GM21526 (cell line): ENCODE results near the gene GJA1.
"Not testable (repeated sequence)": the region's sequence is repeated elsewhere in the genome, so short reads cannot be mapped to it uniquely, and the experiment has no call there.

Experiments
- ATAC-seq: cut with Tn5 transposase; IDR thresholded peaks from one replicate; pipeline ENCODE4 v1.9.1; 2021; ENCODE audit warnings: moderate library complexity; ENCODE audit not compliant: unreplicated experiment, low FRiP score

Gene GJA1

GRCh38 chr6:121435444-121436069 is at the start of gene GJA1:
Gene GJA1 (plus strand): TSS chr6:121435646. CDS start chr6:121446848, 11,202 bp downstream.
- ATAC-seq = no peak

GRCh38 chr6:121386551-121386950 is 48.9 kb upstream of the GJA1 start:
- not testable (repeated sequence) for ATAC-seq

GRCh38 chr6:121389419-121389818 is 46.0 kb upstream of the GJA1 start:
- ATAC-seq = no peak

GRCh38 chr6:121393731-121394505 is 41.5 kb upstream of the GJA1 start:
- no peak for ATAC-seq

- ATAC-seq = no peak
These were observed 39.7 kb upstream of the GJA1 start for GRCh38 chr6:121395736-121396135.

GRCh38 chr6:121397188-121397587 is 38.3 kb upstream of the GJA1 start:
- ATAC-seq = not testable (repeated sequence)

DNA sequence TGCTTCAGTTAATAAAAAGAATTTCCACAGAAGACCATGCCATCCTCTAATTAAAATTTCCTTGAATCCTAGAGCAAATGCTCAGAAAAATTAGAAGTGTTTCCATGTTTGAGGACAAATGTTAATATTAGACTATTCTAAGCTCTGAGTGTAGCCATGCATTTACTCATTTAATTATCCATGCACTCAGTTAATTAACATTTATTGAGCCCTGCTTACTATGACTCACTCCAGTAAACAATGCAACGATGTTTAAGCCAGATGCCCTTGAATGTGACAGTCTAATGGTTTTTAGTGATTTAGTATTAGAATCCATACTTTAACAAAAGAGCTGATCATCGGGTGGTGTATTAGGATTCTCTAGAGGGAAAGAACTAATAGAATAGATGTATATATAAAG is 37.3 kb upstream of the GJA1 start:
- no peak for ATAC-seq

GRCh38 chr6:121399966-121400365 is 35.5 kb upstream of the GJA1 start:
- ATAC-seq = no peak

DNA sequence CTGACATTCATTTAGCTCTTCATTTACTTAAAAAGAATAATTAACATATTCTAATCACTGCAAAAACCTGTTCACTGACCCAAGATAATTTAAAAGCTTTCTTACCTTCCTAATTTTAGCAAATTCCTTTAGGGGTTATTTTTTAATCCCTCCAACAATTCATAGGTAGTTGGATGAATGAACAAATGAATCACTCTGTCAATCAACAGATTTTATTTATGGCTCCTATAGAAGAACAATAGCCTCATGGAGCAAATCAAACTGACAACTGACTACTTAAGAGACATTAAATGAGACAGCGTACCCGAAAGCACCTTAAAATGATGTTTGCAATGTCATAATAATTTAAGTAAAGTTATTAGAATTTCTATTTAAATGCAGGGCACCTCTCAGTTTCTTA is 31.5 kb upstream of the GJA1 start:
- ATAC-seq = no peak

DNA sequence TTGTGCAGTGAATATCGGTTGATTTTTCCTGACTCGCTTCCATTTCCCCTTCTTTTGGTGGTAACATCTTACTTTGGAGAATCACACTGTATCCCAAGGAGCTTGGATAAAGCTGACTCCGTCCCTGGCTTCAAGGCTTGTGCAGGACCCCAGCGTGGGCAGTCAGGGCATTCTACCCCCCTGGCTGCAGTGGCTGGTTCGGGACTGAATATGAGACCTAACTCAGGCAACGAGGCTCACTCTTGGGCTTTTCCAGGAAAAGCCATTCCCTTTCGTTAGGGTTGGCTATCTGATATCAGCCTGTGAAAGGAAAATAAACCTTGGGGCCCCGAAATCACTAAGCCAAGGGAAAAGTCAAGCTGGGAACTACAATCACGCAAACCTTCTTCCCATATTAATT is 30.1 kb upstream of the GJA1 start:
- ATAC-seq = no peak

DNA sequence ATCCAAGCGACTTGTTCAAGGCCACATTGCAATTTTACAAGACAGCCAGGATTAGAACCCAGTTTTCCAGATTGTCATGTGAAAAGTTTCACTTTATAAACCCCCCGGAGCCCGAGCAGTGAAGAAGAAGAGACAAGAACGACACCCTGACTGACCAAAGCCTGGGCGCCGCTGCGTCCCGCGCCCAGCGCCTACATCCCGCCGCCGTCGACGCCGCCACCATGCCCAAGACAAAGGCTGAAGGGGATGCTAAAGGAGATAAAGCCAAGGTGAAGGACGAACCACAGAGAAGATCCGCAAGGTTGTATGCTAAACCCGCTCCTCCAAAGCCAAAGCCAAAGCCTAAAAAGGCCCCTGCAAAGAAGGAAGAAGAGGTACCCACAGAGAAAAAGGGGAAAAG is 27.1 kb upstream of the GJA1 start:
- ATAC-seq = no peak

GRCh38 chr6:121413879-121414278 is 21.6 kb upstream of the GJA1 start:
- no peak for ATAC-seq

DNA sequence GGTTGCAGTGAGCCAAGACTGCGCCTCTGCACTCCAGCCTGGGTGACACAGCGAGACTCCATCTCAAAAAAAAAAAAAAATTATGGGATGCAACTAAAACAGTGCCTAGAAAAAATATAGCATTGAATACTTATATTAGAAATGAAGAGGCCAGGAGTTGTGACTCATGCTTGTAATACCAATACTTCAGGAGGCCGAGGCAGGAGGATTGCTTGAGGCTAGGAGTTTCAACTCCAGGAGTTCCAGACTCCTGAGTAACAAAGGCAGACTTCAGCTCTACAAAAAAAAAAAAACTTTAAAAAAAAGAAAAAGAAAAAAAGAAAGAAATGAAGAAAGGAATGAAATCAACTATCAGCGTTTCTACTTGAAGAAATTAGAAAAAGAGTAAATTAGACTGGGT is 17.1 kb upstream of the GJA1 start:
- ATAC-seq = no peak

DNA sequence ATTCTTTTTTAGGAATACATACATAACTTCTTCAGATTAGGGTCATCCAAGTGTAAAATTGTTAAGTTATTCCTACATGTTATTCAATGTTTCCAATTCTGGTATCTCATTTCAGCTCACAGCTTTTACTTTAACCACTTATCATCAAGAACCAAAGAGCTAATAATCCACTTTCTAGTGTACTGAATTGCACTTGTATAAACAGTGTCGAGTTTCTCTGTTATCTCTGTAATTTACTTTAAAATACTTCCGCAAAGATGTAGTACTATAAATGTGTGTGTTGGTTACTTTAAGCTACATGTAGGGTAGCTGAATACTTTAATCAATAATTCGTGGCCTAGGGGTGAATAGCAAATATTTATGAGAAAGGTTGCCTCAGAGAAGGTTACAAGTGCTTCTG is 8.8 kb upstream of the GJA1 start:
- no peak for ATAC-seq

- no peak for ATAC-seq
These were observed 6.3 kb upstream of the GJA1 start for GRCh38 chr6:121428872-121429756.

DNA sequence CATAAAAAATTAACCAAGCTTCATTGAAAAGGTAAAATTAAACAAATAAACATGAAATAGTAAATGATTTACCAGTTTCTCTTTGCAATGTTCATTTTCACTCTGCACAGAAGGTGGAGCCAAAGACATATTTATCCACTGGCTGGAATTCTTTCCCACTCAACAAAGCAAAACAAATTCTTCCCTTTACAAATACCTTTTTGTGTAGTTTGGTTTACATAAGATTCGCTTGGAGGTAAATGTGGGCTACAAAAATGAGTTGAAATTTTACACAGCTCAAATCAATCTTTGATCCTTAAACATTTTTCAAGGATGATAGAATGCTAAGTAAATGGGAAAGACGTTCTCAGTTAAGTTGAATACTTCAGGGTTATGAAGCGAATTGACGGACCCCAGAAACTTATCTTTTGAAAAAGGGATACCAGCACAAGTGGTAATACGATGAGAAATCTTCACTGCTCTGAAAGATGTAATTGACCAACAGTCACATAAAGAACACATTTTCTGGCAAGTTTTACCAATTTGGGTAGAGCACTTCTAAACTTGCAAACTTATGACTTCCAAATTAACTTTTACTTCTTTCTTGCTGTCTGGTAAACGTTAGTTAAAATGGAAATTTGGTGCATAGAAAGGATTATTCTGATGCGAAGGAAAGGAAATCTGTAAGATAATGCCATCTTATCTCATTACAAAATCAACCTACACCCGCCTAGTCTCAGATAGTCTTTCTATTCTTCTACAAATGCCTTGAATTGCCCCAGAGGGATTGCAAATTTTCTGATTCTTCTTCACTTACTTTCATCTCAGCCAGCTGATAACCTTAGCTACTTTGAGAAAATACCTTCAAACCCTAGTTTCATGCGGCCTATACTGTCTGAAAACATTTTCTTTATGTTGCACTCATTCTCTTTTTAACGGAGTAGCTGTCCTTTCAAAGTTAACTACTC is 4.7 kb upstream of the GJA1 start:
- no peak for ATAC-seq

DNA sequence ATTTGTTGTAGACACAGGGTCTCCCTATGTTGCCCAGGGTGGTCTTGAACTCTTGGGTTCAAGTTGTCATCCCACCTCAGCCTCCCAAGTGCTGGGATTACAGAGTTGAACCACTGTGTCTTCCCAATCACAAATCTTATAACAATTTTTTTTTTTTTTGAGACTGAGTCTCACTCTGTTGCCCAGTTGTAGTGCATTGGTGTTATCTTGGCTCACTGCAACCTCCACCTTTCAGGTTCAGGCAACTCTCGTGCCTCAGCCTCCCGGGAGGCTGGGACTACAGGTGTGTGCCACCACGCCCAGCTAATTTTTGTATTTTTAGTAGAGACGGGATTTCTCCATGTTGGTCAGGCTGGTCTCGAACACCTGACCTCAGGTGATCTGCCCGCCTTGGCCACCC is 3.7 kb upstream of the GJA1 start:
- ATAC-seq = not testable (repeated sequence)

DNA sequence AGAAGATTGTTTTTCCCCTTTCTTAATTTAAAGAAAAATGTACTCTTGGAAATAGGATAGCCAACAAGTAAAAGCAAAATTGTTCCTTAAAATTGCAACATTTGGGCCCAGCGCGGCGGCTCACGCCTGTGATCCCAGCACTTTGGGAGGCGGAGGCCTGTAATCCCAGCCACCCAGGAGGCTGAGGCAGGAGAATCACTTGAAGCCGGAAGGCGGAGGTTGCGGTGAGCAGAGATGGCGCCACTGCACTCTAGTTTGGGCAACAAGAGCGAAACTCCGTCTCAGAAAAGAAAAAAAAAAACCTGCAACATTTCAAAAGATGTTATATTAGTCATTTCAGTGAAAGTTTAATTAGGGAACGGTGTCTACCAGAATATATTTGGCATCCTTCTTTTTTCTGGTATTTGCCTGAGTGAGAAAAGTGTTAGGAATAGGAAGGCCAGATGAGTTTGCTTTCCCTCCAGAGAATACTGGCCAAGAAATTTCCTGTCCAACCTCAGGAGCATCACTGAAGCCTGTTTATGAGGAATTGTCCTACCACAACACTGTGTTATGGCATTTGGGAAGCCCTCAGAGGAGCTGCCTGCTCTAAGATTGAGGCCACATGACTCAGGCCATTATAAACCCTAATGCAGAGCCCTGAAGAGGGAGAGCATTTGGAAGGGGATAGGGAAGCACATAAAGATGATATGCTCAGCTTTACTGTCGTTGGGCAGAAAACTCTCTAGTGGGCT is 1.2 kb upstream of the GJA1 start:
- ATAC-seq = no peak

DNA sequence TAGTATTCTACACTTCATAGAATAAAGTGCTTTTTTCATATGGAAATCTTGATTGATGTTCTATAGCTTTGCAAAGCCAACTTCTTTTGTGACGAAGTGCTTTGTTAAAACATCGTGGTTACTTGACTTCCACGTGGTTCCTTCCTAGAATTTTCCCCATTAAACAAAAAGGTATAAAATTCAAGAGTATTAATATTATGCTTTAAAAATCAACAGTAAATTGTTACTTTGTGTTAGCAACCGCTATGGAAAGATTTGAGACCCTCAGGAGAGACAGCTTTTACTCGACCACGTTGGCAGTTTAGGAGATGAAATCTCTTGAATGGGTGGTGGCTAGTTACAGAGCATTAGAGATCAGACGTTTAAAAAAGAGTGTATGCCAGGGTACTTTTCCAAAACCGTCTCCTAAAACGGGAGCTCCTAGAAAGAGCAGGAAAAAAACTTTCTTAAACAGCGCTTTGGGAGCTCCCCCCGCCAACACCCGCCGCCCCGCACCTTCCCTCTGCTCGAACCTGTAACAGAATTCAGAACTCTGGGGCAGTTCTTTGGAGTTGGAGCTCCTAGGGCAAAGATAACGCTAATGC is 920 bp downstream of the GJA1 start:
- ATAC-seq = no peak
